Activated CD8-positive, alpha-beta memory T cell treated with anti-CD3 and anti-CD28 coated beads for 4 hours (primary cell): ENCODE data around the gene ZCWPW1.
A peak's percentile ranks its signal among the peaks of the same experiment; 100 is the strongest.
"Not testable (repeated sequence)": the region's sequence is repeated elsewhere in the genome, so short reads cannot be mapped to it uniquely, and the experiment has no call there.

Experiments used
- DNase-seq, 2 donors: peaks; one replicate each; pipeline ENCODE4 v3.0.0-alpha.2; 2020; ENCODE audit warnings: low read depth in 2 of 2

ZCWPW1 gene

GRCh38 chr7:100453854-100454253, 25.4 kb upstream of the ZCWPW1 start:
- not testable (repeated sequence) for DNase-seq

- DNase-seq: no peak
Observed at GRCh38 chr7:100452513-100452912, 24.0 kb upstream of the ZCWPW1 start.

- DNase-seq: no peak
Observed at GRCh38 chr7:100449190-100449795, 20.8 kb upstream of the ZCWPW1 start.

DNA sequence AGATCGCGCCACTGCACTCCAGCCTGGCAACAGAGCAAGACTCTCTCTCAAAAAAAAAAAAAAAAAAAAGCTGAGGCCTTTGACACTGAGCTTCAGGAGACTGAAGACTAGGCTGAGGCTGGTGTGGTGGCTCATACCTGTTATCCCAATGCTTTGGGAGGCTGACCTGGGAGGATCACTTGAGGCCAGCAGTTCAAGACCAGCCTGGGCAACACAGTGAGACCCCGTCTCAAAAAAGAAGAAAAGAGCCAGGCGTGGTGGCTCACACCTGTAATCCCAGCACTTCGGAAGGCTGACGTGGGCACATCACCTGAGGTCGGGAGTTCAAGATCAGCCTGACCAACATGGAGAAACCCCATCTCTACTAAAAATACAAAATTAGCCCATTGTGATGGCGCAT, 18.9 kb upstream of the ZCWPW1 start:
- not testable (repeated sequence) for DNase-seq

GRCh38 chr7:100446040-100446439, 17.5 kb upstream of the ZCWPW1 start:
- DNase-seq: no peak

- no peak for DNase-seq
Observed at GRCh38 chr7:100444311-100445278, 16.1 kb upstream of the ZCWPW1 start.

- no peak for DNase-seq
Observed at GRCh38 chr7:100443096-100443840, 14.8 kb upstream of the ZCWPW1 start.

DNA sequence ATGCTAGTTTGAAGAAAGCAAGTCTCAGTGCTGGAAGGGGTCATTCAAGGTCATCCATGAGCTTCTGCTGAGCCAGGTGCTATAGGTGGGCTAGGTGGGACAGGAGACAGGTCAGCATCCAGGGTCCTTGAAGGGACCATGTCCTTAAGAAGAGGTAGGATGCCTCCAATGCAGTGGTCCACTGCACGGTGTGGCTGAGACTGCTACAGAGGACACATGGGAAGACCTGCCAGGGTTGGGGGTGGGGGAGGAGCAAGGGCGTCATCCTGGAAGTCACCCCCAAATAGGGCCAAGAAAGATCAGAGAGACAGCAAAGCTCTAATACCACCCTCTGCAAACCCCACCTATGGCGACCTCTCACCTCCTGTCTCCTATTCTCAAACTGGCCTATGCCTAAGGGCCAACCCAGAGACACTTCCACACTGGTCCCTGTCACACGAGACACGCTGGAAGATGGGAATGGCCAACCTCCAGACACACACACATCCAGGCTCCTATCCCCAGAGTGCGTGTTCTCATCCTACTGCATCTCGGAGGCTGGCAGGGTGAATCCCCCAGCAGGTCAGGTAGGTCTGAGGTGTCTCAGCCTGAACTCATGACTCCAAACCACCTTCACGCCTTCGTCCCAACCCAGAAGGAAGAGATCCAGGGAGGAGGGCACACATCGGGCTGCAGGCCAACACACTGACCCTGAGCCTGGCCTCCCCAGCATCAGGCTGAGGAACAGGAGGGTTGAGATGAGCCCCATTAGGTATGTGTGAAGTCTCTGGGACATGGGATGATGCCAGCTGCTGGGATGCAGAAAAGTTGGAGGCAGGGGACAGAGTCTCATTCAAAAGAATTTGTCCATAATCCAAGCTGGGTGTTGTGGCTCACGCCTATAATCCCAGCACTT, 13.4 kb upstream of the ZCWPW1 start:
- DNase-seq: no peak

DNA sequence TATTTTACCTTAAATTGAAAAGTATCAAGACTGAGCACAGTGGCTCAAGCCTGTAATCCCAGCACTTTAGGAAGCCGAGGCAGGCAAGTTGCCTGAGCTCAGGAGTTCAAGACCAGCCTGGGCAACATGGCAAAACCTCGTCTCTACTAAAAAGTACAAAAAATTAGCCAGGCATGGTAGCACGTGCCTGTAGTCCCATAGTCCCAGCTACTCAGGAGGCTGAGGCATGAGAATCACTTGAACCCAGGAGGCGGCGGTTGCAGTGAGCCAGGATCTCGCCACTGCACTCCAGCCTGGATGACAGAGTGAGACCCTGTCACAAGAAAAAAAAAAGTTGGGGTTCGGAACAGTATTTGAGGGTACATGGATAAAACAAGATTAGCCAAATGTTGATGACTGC, 10.7 kb upstream of the ZCWPW1 start:
- DNase-seq: not testable (repeated sequence)

DNA sequence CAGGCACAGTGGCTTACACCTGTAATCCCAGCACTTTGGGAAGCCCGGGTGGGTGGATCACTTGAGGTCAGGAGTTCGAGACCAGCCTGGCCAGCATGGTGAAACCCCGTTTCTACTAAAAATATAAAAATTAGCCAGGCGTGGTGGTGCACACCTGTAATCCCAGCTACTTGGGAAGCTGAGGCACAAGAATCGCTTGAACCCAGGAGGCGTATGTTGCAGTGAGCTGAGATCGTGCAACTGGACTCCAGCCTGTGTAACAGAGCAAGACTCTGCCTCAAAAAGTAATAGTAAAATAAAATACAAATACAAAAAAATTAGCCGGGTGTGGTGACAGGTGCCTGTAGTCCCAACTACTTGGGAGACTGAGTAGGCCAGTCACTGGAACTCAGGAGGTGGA, 10.2 kb upstream of the ZCWPW1 start:
- DNase-seq: not testable (repeated sequence)

- no peak for DNase-seq
Observed at GRCh38 chr7:100438172-100438571, 9.7 kb upstream of the ZCWPW1 start.

- no peak for DNase-seq
Observed at GRCh38 chr7:100437150-100438100, 8.9 kb upstream of the ZCWPW1 start.

DNA sequence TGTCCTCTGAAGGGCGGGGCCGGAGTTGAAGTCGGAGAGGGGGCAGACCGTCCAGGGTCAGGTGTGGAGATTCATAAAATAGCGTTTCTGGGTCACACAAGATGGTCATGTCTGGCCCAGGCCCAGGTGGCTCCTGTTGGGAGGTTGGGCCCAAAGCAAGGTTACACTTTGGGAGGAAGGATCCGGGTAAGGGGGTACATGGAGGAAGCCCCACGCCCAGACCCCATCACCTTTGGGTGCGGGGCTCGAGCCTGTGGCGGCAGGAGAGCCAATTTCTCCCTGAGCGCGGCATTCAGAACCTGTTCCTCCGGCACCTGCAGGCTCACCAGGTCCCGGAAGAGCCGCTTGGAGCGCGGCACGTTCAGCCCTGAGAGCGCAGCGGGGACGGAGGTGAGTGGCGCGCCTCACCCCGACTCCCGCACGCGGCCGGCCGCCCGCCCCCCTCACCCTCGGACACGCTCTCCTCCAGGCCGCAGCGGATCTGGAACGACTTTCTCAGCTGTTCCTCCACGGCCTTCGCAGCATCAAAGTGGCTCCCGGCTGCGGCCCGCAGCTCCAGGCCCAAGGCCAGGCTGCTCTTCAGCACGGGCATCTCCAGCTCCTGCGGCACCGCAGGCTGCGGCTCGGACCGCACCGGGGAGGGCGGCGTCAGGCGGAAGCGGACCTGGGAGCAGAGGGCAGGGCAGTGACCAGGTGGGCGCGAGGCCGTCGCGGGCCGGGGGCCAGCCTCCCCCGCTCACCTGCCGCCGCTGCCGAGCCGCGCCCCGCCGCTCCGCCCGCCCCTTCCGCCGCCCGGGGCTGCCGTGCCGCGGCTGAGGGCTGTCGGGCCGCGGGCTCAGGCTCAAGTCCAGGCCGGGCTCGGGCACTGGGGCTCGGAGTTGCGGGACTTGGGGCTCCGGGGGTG, 7.2 kb upstream of the ZCWPW1 start:
- peak in 1 of 2 donors; percentile 13 for DNase-seq

GRCh38 chr7:100434297-100435144, 6.0 kb upstream of the ZCWPW1 start:
- no peak for DNase-seq

GRCh38 chr7:100433592-100434296, 5.2 kb upstream of the ZCWPW1 start:
- no peak for DNase-seq

DNA sequence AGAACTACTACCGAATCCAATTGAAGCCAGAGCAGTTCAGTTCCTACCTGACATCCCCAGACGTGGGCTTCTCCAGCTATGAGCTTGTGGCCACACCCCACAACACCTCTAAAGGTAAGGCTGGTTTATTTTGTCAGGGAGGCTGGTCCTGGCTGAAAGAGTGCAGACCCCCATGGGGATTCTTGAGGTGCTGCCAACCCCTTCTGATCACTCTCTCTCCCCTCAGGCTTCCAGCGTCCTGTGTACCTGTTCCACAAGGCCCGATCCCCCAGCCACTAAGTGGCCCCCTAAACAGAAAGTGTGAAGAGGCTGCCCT, 4.7 kb upstream of the ZCWPW1 start:
- DNase-seq: no peak

DNA sequence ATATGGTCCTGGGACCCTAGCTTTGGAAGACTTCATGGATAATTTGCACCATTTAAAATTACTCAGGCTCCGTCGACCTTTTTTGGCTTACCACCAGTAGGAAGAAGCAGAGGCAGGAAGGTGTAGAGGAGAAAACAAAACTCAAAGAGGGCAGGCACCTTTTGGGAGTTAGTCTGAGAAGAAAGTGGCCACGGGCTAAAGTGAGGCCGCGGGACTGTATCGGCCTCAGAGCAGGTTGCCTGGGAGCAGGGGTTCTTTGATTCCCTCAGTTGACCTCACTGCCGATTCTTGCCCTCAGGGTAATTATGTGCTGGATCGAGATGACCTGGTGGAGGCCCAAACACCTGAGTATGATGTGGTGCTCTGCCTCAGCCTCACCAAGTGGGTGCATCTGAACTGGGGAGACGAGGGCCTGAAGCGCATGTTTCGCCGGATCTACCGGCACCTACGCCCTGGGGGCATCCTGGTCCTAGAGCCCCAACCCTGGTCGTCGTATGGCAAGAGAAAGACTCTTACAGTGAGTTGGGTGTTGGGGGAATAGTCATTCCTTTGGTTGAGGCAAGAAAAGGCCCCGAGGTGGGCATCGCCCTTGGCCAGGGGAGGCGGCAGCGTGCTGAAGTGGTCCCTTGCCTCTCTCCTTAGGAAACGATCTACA, 4.2 kb upstream of the ZCWPW1 start:
- no peak for DNase-seq
